Retinal pigment epithelial cell (primary cell): ENCODE measurements around the gene RPLP1.

ENCODE experiments used
- DNase-seq: peaks from one replicate; pipeline ENCODE4 v3.0.0-alpha.2; 2010; ENCODE audit warnings: low read depth
- H3K4me3 ChIP-seq: 2 replicates; pipeline ENCODE4 v1.5.1; 2011; ENCODE audit warnings: mild to moderate bottlenecking, low read length, control low read depth, moderate library complexity
- TF ChIP-seq, protein P1 (sequence below): conservative IDR thresholded peaks from 2 replicates; pipeline ENCODE4 v1.5.1; 2011; ENCODE audit warnings: low read depth, low read length, control low read depth, inconsistent platforms

The RPLP1 gene

DNA sequence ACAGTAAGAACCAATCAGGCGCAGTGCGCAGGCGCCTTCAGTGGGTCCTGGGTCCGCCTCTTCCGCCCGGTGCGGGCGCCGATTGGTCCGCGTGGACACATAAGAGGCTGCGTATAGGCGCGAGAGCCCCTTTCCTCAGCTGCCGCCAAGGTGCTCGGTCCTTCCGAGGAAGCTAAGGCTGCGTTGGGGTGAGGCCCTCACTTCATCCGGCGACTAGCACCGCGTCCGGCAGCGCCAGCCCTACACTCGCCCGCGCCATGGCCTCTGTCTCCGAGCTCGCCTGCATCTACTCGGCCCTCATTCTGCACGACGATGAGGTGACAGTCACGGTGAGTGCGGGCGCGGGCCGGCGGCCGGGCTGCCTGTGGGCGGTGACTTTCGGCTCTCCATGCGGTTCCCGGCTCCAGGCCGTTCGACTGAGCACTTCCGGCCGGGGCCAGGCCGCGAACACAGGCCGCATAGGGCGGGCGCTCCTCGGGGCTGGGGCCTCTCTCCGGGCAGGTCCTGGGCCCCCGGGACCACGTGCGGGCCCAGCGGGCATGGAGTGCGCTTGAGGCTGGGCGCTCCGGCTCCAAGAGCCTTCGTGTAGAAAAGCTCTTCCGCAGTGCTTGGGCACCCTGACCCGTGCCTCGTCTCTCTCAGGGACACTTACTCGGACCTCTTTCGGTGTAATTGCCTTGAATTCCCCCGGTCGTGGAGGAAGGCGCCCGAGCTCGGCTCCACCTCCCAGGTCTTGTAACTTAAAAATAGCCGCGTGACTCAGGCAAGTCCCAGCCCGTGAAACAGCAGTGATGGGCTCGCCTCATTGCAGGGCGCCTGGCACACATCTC, at the start of gene RPLP1:
Gene RPLP1, plus strand, starts transcription at position 127 of the 830 bp plus-strand sequence. Its CDS starts 131 bp downstream, at position 258.
- TF ChIP-seq, protein P1, sequence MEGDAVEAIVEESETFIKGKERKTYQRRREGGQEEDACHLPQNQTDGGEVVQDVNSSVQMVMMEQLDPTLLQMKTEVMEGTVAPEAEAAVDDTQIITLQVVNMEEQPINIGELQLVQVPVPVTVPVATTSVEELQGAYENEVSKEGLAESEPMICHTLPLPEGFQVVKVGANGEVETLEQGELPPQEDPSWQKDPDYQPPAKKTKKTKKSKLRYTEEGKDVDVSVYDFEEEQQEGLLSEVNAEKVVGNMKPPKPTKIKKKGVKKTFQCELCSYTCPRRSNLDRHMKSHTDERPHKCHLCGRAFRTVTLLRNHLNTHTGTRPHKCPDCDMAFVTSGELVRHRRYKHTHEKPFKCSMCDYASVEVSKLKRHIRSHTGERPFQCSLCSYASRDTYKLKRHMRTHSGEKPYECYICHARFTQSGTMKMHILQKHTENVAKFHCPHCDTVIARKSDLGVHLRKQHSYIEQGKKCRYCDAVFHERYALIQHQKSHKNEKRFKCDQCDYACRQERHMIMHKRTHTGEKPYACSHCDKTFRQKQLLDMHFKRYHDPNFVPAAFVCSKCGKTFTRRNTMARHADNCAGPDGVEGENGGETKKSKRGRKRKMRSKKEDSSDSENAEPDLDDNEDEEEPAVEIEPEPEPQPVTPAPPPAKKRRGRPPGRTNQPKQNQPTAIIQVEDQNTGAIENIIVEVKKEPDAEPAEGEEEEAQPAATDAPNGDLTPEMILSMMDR = no peak

DNA sequence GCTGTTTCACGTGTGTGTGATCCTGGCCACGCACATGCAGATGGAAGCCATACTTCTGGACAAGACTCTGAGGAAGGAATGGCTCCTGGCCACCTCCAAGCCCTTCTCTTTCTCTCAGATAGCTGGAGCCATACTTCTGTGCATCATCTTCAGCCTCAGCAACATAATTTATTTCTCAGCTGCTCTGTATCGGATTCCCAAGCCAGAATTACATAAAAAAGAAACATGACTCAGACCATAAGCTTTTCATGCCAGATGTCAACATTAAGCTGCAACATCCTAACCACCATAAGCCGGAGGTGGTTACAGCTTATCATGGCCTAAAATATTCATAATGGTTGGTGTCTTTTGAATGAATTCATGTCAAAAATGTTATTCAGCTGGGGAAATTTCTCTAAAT, 49.0 kb upstream of the RPLP1 start:
- TF ChIP-seq, protein P1 = no peak
- H3K4me3 ChIP-seq = no peak overlapping the region
- peak; percentile 72 for DNase-seq

More for the DNA sequence above, at the start of gene RPLP1:
- peak within 1 kb of the TSS; percentile 97 for H3K4me3 ChIP-seq
- DNase-seq = peak; percentile 78

DNA sequence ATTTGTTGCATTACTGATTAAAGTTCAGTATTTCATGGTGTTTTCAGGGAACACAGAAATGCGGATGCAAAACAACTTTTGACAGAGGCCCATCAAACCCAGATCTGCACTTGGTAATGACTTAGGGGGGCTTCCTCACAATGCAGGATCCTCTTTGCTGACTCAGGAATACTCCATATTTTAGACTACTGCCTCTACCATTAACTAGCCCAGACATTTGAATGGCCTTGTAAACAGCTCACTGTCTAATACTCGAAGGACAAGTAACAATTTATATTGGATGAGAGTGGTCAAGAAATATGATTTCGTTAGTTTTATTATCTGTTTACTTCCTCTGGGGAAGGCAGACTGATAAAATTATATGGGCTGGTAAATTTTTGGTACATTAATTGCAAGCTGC, 47.5 kb upstream of the RPLP1 start:
- no peak overlapping the region for H3K4me3 ChIP-seq
- no peak for DNase-seq
- TF ChIP-seq, protein P1 = no peak

DNA sequence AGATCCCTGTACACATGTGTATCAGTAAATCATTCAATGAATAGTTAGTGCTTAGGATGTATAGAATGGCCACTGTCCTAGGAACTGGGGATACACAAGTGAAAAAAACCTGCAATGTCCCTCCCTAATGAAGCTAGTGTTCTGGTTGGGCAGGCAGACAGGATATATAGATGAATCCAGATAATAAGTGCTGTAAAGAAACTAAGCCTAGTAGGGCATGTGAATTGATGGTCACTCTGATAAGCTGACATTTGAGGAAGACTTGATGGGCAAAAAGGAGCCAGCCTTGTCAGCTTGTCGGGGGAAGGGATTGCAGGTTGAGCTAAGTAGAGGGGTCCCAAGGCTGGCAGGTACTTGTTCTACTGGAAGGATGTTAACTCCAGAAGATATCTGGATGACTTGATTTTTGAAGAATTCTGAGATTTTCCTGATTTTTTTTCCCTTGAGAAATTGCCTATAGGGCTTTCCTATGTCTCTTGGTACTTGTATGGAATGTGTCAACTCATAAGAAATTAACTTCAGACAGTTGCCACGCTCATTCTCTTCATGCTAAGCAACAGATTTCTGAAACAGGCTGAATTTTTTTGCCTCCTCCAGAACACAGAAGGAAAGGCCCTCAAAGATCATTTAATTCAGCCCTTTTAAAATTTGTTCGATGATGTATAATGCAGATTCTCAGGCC, 44.8 kb upstream of the RPLP1 start:
- DNase-seq = no peak
- TF ChIP-seq, protein P1 = no peak
- no peak overlapping the region for H3K4me3 ChIP-seq

DNA sequence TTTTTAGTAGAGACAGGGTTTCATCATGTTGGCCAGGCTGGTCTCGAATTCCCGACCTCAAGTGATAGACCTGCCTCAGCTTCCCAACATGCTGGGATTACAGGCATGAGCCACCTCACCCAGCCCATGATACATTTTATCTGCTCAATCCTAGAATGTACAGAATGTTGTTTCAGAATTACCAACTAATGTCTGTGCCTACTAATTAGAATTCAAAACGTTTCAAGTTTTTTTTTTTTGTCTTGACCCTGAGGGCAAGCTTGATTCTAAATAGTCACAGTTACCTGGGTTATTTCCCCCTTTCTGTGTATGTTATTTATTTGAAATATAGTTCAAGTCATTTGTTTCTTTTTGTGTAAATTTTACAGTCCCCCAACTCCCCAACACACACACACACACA, 43.8 kb upstream of the RPLP1 start:
- TF ChIP-seq, protein P1 = no peak
- H3K4me3 ChIP-seq = no peak overlapping the region
- DNase-seq = no peak

DNA sequence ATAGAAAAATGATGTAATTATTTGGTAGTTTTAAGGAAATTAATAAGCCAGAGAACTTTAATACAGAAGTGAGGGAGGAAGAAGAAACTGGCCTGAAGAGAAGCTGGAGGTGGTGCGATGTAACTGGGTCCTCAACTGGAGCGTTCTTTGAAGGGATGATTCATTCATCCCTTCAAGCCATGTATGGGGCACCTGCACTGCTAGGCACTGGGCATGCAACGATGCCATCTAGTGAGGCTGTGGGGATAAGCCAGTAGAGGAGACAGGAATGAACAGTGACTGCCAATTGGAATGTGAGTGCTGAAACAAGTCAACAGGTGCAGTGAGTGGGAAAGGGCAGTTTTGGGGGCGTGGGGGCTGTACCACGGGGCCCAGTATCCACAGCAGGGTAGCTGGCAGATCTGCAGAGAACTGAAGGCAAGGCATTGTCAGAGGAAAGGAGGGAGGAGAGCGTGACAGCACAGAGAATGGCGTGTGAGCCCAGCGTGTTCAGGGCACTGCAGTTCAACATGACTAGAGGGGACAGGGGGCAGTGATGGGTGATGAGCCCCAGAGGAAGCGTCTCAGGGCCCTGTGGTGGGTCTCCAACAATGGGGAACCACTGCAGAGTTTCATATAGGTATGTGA, 42.3 kb upstream of the RPLP1 start:
- DNase-seq = no peak
- TF ChIP-seq, protein P1 = peak; percentile 76
- no peak overlapping the region for H3K4me3 ChIP-seq
